Activated CD4-positive, alpha-beta T cell treated with anti-CD3 and anti-CD28 coated beads for 4 hours (primary cell): ENCODE data around the gene CIBAR2.

ENCODE experiments used
- DNase-seq, 2 donors: peaks; one replicate each; pipeline ENCODE4 v3.0.0-alpha.2; 2020

CIBAR2 gene

GRCh38 chr16:85144026-85144915 is 32.0 kb upstream of the CIBAR2 start:
- DNase-seq = no peak

- DNase-seq = no peak
These were observed 30.5 kb upstream of the CIBAR2 start for GRCh38 chr16:85142771-85143211.

- DNase-seq = no peak
These were observed 29.8 kb upstream of the CIBAR2 start for GRCh38 chr16:85142129-85142513.

- DNase-seq = no peak
These were observed 29.3 kb upstream of the CIBAR2 start for GRCh38 chr16:85141491-85142128.

GRCh38 chr16:85140455-85141012 is 28.3 kb upstream of the CIBAR2 start:
- DNase-seq = no peak

GRCh38 chr16:85139881-85140339 is 27.6 kb upstream of the CIBAR2 start:
- DNase-seq = no peak

- DNase-seq = no peak
These were observed 26.8 kb upstream of the CIBAR2 start for GRCh38 chr16:85138825-85139627.

- DNase-seq = no peak
These were observed 26.0 kb upstream of the CIBAR2 start for GRCh38 chr16:85138073-85138824.

GRCh38 chr16:85137323-85138072 is 25.2 kb upstream of the CIBAR2 start:
- DNase-seq = no peak

GRCh38 chr16:85136702-85137322 is 24.5 kb upstream of the CIBAR2 start:
- DNase-seq = no peak

- no peak for DNase-seq
These were observed 24.0 kb upstream of the CIBAR2 start for GRCh38 chr16:85136213-85136701.

- no peak for DNase-seq
These were observed 22.5 kb upstream of the CIBAR2 start for GRCh38 chr16:85134789-85135142.

- DNase-seq = no peak
These were observed 22.0 kb upstream of the CIBAR2 start for GRCh38 chr16:85134076-85134788.

GRCh38 chr16:85133290-85133599 is 21.0 kb upstream of the CIBAR2 start:
- DNase-seq = no peak

- no peak for DNase-seq
These were observed 20.4 kb upstream of the CIBAR2 start for GRCh38 chr16:85132456-85133289.

- DNase-seq = no peak
These were observed 18.4 kb upstream of the CIBAR2 start for GRCh38 chr16:85130705-85131028.

- DNase-seq = no peak
These were observed 17.8 kb upstream of the CIBAR2 start for GRCh38 chr16:85129876-85130704.

GRCh38 chr16:85128079-85128837 is 16.0 kb upstream of the CIBAR2 start:
- no peak for DNase-seq
